Muscle layer of colon (tissue), 2 donors: ENCODE measurements around the gene NDUFB10.

Source experiments
- H3K27ac ChIP-seq: one replicate; pipeline ENCODE4 v1.7.0; 2013; ENCODE audit warnings: low read depth, mild to moderate bottlenecking, low read length, moderate library complexity
- H3K27me3 ChIP-seq, 2 donors: one replicate each; pipeline ENCODE4 v1.7.0; 2013; ENCODE audit warnings: low read length in 2 of 2, mild to moderate bottlenecking in 2 of 2; ENCODE audit not compliant: insufficient read depth in 2 of 2, control insufficient read depth in 1 of 2
- H3K36me3 ChIP-seq: one replicate; pipeline ENCODE4 v1.7.0; 2013; ENCODE audit warnings: mild to moderate bottlenecking, low read length; ENCODE audit not compliant: insufficient read depth
- H3K4me1 ChIP-seq: one replicate; pipeline ENCODE4 v1.7.0; 2013; ENCODE audit warnings: mild to moderate bottlenecking, low read length; ENCODE audit not compliant: insufficient read depth
- H3K4me3 ChIP-seq, 2 donors: one replicate each; pipeline ENCODE4 v1.7.0; 2013; ENCODE audit warnings: low read length in 2 of 2, low read depth in 1 of 2, mild to moderate bottlenecking in 1 of 2, moderate library complexity in 1 of 2
- H3K9ac ChIP-seq: one replicate; pipeline ENCODE4 v1.7.0; 2013; ENCODE audit warnings: low read length
- H3K9me3 ChIP-seq: one replicate; pipeline ENCODE4 v1.7.0; 2013; ENCODE audit warnings: mild to moderate bottlenecking, low read length
- donor health status: abdominal sarcoma.
- donor health status: Adenocarcinoma of cecum.

NDUFB10 gene

GRCh38 chr16:1985466-1986150 lies 26.3 kb downstream of the NDUFB10 start:
- Histone ChIP-seq H3K27ac (no peak overlapping the region), H3K9ac (no peak overlapping the region), H3K36me3 (peaks cover 15% of the 10 kb centered on the region), H3K4me3 (peak overlapping the region in 1 of 2 donors; percentile 61), H3K27me3 (peaks cover 34 to 43% of the 10 kb centered on the region in 2 donors), H3K9me3 (no peaks in the 10 kb centered on the region), H3K4me1 (peaks cover 16% of the 10 kb centered on the region)

GRCh38 chr16:1987198-1987597 lies 27.9 kb downstream of the NDUFB10 start:
- Histone ChIP-seq H3K36me3 (peaks cover 15% of the 10 kb centered on the region), H3K4me3 (no peak overlapping the region), H3K4me1 (peaks cover 24% of the 10 kb centered on the region), H3K9ac (no peak overlapping the region), H3K9me3 (no peaks in the 10 kb centered on the region), H3K27me3 (peaks cover 28 to 39% of the 10 kb centered on the region in 2 donors), H3K27ac (no peak overlapping the region)

- peaks cover 15% of the 10 kb centered on the region for H3K36me3 ChIP-seq
- H3K27ac ChIP-seq, result no peak within 1 kb of the TSS
- H3K4me1 ChIP-seq, result peaks cover 20% of the 10 kb centered on the region
- no peak within 1 kb of the TSS for H3K4me3 ChIP-seq
- H3K9ac ChIP-seq, result no peak within 1 kb of the TSS
- H3K9me3 ChIP-seq, result no peaks in the 10 kb centered on the region
- peaks cover 26 to 42% of the 10 kb centered on the region in 2 donors for H3K27me3 ChIP-seq
Observed at GRCh38 chr16:1989209-1990100, 30.1 kb downstream of the NDUFB10 start, which contains the start of gene SYNGR3. TSS of gene SYNGR3 (plus strand) at chr16:1989970. CDS start at chr16:1990103, 133 bp downstream.

- no peak overlapping the region for H3K4me3 ChIP-seq
- no peaks in the 10 kb centered on the region for H3K9me3 ChIP-seq
- no peak overlapping the region for H3K9ac ChIP-seq
- H3K4me1 ChIP-seq, result peaks cover 16% of the 10 kb centered on the region
- H3K36me3 ChIP-seq, result peaks cover 15% of the 10 kb centered on the region
- no peak overlapping the region for H3K27ac ChIP-seq
- peaks cover 26 to 42% of the 10 kb centered on the region in 2 donors for H3K27me3 ChIP-seq
Observed at GRCh38 chr16:1990101-1990350, 30.7 kb downstream of the NDUFB10 start.

- H3K4me3 ChIP-seq, result no peak overlapping the region
- no peak overlapping the region for H3K27ac ChIP-seq
- H3K36me3 ChIP-seq, result peaks cover 15% of the 10 kb centered on the region
- H3K4me1 ChIP-seq, result peaks cover 11% of the 10 kb centered on the region
- no peaks in the 10 kb centered on the region for H3K9me3 ChIP-seq
- no peak overlapping the region for H3K9ac ChIP-seq
- H3K27me3 ChIP-seq, result peaks cover 26 to 42% of the 10 kb centered on the region in 2 donors
Observed at GRCh38 chr16:1990351-1991134, 31.2 kb downstream of the NDUFB10 start.

GRCh38 chr16:1991135-1991551 lies 31.8 kb downstream of the NDUFB10 start:
- H3K27me3 ChIP-seq, result peaks cover 26 to 42% of the 10 kb centered on the region in 2 donors
- peaks cover 11% of the 10 kb centered on the region for H3K4me1 ChIP-seq
- H3K4me3 ChIP-seq, result peak overlapping the region in 1 of 2 donors; percentile 32
- H3K36me3 ChIP-seq, result peaks cover 10% of the 10 kb centered on the region
- no peak overlapping the region for H3K9ac ChIP-seq
- no peaks in the 10 kb centered on the region for H3K9me3 ChIP-seq
- no peak overlapping the region for H3K27ac ChIP-seq

- Histone ChIP-seq H3K36me3 (peaks cover 5% of the 10 kb centered on the region), H3K4me3 (peak overlapping the region in 1 of 2 donors; percentile 32), H3K9ac (no peak overlapping the region), H3K9me3 (no peaks in the 10 kb centered on the region), H3K4me1 (peaks cover 11% of the 10 kb centered on the region), H3K27me3 (peaks cover 26 to 42% of the 10 kb centered on the region in 2 donors), H3K27ac (no peak overlapping the region)
Observed at GRCh38 chr16:1991588-1991947, 32.2 kb downstream of the NDUFB10 start.

GRCh38 chr16:1991948-1992703 lies 32.8 kb downstream of the NDUFB10 start:
- H3K27ac ChIP-seq, result no peak overlapping the region
- H3K4me3 ChIP-seq, result peak overlapping the region in 1 of 2 donors; percentile 32

GRCh38 chr16:1992704-1993317 lies 33.5 kb downstream of the NDUFB10 start:
- peaks cover 26 to 42% of the 10 kb centered on the region in 2 donors for H3K27me3 ChIP-seq
- H3K27ac ChIP-seq, result no peak overlapping the region
- no peak overlapping the region for H3K4me3 ChIP-seq
- no peak overlapping the region for H3K9ac ChIP-seq
- H3K36me3 ChIP-seq, result peaks cover 6% of the 10 kb centered on the region
- peaks cover 20% of the 10 kb centered on the region for H3K4me1 ChIP-seq
- H3K9me3 ChIP-seq, result no peaks in the 10 kb centered on the region

More at GRCh38 chr16:1991948-1992703, 32.8 kb downstream of the NDUFB10 start:
- peaks cover 5% of the 10 kb centered on the region for H3K36me3 ChIP-seq
- H3K9ac ChIP-seq, result no peak overlapping the region
- peaks cover 26 to 42% of the 10 kb centered on the region in 2 donors for H3K27me3 ChIP-seq
- no peaks in the 10 kb centered on the region for H3K9me3 ChIP-seq
- peaks cover 17% of the 10 kb centered on the region for H3K4me1 ChIP-seq

GRCh38 chr16:1993731-1994131 lies 34.4 kb downstream of the NDUFB10 start:
- Histone ChIP-seq H3K4me3 (no peak overlapping the region), H3K4me1 (peaks cover 20% of the 10 kb centered on the region), H3K9ac (no peak overlapping the region), H3K36me3 (peaks cover 6% of the 10 kb centered on the region), H3K27ac (no peak overlapping the region), H3K27me3 (peaks cover 23 to 39% of the 10 kb centered on the region in 2 donors), H3K9me3 (no peaks in the 10 kb centered on the region)
